NCI-H82 treated with DMSO at 0.1 percent for 48 hours (cell line): ENCODE measurements around the gene RBBP5.

ENCODE experiments used
- DNase-seq: peaks from one replicate; lab custom pipeline; 2025; ENCODE audit not compliant: unreplicated experiment; lab: John Stamatoyannopoulos, UW

RBBP5 gene

DNA sequence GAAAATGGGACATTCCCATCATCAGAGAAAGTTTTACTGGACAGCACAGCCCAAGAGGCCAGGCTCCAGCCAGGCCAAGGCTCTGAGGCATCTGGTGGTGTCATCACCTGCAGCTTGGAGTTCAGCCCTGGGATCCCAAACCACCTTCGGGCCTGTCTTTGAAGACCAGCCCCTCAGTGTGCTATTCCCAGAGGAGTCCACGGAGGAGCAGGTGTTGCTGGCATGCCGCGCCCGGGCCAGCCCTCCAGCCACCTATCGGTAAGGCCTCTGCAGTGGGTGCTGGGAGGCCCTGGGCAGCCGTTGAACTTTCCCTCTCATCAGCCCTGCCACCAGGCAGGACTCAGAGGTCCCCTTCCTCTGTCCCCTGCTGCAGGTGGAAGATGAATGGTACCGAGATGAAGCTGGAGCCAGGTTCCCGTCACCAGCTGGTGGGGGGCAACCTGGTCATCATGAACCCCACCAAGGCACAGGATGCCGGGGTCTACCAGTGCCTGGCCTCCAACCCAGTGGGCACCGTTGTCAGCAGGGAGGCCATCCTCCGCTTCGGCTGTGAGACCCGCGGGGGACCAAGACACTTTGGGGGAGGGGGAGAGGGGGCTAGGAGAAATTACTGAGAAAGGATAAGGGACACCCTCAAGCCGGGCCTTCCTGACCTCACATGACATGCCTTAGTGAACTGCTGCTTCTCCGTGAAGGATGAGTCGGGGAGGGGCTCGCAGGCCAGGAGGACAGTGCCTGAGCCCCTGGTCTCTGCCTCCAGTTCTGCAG is 63.8 kb downstream of the RBBP5 start:
- no peak for DNase-seq

DNA sequence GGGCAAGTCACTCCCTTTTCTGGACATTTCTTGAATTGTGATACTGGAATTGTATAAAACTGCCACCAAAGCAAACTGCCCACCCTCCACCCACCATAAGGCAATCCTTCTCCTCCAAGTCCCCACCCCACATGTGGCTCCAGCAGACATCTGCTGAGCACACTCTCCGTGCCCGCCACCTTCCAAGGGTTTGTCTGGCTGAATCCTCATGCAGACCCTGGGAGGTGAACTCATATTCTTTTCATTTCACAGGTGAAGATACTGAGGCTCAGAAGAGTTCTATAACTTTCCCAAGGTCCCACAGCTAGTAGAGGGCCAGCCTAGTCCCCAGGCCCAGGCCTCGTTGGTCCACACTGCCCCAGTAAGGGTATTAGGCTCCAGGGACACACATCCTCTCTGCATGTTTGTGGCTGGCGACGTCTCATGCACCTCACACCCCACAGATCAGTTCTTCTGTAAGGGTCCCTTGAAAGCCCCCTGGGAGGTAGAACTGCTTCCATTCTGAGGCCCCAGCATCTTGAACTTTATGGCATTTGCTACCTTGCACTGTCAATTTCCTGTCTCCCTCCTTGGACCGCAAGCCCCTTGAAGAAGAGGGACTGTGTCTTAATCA is 64.7 kb downstream of the RBBP5 start:
- DNase-seq: no peak

DNA sequence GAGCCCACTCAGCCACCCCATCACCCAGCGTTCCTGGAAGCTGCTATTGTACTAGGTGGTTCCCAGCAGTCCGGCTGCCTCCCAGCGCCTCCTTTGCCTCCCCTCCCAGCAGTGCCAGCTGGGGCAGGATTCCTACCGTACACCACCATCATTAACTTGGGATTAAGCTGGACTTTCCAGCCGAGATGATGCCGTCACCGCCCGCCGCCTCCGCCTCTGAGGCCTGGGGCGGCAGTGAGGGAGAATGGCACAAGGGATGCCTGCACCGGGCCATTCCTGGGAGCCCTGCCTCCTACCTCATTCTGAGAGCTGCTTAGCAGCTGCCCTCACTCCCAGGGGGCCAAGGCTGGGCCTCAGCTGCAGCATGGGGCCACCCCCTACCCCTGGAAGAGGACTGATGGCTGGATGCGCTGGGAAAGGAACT is 65.6 kb downstream of the RBBP5 start:
- peak; percentile 91 for DNase-seq

GRCh38 chr1:205054013-205054412 is 67.8 kb downstream of the RBBP5 start:
- DNase-seq: no peak

GRCh38 chr1:205053296-205053695 is 68.5 kb downstream of the RBBP5 start:
- no peak for DNase-seq

DNA sequence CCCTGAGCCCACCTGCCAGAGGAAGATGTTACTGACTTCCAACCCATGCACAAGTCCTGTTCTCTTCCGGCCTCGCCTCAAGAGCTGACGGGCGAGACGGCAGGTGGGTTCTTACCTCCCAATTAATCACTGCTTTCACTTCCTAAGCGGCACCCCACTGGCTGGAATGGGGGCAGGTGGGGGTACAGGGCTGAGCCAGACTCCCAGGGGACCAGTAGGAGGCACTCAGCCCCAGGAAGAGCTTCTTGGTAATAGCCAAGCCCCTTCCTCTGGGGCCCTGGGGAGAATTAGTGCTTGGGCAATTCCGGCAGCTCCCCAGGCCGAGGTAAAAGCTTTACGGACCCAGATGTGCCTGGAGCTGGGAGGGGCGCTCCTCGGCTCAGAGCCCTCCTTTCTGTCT is 69.1 kb downstream of the RBBP5 start:
- DNase-seq: no peak

DNA sequence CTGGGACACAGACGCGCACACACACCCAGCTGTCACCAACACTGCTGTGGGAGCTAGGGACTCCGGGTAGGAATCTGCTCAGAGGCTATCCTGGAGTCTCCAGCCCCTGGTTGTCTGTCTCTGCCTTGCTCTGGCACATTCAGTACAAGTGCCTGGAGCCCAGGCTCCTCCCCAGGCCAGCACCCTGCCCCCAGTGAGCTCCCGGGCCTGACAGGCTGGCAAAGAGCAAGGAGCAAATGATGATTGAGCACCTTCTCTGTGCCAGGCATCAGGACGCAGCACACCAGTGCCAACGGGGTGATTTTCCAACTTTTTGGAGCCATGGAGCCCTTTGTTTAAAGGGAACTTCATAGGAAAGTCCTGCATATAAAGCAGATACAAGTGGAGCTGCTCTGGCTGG is 72.3 kb downstream of the RBBP5 start:
- no peak for DNase-seq

DNA sequence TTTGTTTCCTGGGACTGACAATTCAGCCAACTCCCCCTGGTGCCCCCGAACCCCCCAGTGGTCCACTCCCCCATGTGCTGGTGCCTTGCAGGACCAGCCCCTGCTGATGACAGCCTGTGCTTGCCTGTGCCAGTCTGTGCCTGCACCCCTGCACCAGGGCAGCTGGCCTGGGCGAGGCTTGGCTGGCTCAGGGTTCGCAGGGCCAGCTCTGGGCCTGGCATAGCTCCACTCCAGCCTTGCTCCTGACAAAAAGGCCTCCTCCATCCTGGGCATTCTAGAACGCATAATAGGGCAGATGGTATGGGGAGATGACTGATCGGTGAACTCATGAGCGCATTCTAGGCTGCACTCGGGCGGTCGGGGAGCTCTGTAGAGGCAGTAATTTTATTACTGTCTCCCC is 73.4 kb downstream of the RBBP5 start:
- no peak for DNase-seq

DNA sequence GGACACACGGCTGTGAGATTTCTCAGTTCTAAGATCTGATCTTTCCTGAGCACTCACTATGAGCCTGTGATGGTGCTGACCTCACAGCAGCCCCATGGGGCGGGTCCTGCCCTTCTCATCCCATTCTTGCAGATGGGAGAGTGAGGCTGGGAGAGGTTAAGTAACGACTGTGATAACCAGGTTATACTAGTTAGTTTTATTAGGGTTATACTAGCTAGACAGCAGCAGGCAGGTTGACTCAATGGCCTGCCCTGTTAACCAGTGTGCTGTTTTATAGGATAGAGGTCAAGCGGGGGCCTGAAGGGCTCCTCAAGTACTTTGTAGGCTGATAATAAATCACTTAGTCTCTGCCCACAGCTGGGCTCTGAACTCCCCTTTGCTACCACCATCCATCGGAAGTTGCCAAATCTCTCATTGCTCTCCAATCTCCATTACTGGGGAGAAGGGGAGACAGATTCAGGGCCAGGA is 74.0 kb downstream of the RBBP5 start:
- no peak for DNase-seq

GRCh38 chr1:205046870-205047269 is 74.9 kb downstream of the RBBP5 start:
- DNase-seq: no peak

DNA sequence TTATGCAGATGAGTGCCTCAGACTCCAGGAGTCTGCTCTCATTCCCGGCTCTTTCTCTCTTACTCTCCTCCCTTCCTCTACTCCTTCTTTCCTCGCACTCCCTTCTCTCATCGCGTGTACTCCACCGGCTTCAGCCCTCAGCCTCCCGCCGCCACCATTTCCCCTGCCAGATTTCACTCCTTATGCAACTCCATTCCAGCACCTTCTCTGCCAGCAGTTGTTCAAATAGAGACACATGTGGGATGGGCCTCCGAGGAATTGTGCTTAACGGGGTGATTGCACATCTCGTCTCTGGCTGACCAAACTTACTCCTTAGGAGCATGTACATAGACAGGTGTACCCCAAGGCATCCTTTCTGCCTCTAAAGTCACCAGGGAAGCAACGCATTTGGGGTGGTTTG is 76.6 kb downstream of the RBBP5 start:
- no peak for DNase-seq

DNA sequence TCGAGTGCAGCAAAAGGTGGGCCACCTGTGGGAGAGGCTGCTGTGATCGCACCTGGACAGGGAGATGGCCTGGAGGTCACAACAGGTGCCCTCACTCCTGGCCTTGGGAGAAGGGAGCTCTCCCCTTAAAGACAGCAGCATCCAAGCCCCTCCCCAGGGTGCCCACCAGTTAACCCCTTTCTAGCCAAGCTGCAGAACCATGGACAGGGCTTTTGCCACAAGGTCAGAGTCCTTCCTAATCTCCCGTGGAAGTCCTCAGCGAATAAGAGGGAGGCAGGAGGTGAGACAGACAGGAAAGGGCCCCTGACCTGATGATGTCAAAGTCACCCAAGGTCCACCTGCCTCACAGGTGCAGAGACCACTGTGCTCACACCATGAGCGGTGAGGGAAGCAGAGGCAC is 77.0 kb downstream of the RBBP5 start:
- DNase-seq: no peak

- no peak for DNase-seq
Measured at GRCh38 chr1:205043866-205044265, 77.9 kb downstream of the RBBP5 start.

GRCh38 chr1:205042911-205043806 is 78.6 kb downstream of the RBBP5 start, which contains the start of gene CNTN2:
Gene CNTN2, plus strand, starts transcription at chr1:205043212. Its CDS starts 9,974 bp downstream, at chr1:205053186.
- DNase-seq: no peak

DNA sequence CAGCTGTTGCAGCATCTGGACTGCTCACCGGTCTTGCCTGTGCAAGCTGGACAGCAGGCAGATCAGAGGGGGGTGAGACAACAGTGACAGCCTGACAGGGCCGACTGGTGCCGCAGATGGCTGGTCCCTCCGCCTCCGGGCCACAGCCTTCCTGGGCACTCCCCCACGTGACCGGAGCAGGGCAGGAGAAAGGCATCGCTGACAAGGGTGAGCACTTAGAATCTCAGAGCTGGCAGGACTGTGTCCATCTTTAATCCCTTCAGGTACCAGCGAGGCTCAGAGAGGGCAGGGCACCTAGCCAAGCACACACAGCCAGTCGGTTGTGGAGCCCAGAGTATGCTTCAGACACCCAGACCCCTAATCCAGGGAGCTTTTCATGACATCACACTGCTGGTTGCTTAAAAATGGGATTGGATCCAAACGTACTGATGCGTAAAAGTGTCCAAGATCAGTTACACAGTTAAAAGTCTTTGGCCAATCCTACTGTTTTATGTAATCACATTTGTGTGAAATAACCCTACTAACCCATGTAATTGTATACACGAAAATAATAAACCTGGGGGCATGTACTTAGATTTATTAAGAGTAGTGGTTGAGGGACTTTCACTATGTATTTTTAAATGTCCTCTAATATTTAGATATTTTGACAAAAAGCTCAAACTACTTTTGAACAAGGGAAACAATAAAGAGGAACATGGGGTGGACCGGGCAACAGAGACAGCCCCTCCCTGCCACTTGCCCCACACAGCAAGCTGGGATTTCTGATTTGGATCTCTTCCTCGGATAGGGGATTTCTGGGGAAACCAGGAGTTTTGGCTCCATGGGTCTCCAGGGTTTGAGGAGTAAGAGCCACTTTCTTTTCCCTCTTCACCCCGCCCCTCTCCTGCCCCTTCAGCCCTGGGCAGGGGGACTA is 79.5 kb downstream of the RBBP5 start:
- peak; percentile 42 for DNase-seq

DNA sequence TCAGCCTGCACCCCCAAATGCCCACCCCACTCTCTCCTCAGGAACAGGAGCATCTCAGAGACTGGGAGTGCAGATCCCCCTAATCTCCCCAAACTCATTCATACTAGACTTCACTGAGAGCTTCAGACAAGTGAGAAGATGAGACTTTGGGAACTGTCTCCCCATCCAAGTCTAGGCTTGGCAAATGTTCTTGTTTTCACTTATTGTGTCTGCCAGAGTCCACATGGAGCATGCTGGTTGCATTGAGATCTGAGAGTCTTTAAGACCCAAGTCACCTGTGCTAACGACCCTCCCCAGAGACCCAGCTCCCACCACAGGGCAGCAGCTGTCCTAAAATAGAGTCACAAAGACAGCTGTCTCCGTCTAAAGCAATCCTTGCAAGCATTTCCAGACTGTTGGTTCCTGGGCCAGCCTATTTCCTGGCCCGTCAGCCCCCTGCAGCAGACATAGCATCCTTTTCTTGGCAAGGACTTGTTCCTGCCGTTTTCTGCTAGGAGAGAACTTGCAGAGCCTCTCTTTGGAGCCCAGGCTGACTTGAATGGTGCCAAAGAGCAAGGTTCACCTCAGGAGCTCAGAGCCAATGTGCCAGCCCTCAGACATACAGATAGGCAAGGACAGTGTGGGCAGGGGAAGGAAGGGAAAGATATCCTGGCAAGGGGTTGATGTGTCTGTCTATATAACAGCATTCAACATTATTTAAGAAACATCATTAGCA is 80.6 kb downstream of the RBBP5 start:
- no peak for DNase-seq

DNA sequence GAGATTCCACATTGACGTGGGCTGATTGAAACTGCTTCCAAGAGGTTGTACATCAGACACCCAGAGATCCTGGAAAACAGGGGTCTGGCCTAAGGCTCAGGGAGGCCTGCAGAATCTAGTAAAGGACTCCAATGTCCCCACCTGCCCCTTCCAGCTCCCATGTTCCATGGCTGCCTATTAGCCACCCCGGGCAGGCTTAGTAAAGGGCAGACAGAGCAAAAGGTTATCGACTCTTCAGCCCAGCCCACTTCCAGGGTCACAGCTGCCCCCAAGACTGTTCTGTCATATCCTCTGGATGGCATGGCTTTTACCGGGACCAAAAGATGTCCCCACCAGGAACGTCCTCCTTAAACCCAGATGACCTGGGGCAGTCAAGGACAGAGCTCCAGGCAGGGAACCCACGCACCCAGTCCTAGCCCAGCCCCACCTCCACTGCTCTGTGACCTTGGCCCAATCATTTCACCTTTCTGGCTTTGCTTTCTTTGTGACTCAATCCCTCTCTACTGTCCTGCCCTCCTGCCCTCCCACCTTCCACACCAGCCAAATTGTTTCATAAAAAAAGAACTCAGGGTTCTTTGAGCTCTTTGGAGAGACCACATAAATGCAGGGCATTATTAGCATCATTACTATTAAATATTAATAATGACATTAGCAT is 83.5 kb downstream of the RBBP5 start:
- DNase-seq: no peak

DNA sequence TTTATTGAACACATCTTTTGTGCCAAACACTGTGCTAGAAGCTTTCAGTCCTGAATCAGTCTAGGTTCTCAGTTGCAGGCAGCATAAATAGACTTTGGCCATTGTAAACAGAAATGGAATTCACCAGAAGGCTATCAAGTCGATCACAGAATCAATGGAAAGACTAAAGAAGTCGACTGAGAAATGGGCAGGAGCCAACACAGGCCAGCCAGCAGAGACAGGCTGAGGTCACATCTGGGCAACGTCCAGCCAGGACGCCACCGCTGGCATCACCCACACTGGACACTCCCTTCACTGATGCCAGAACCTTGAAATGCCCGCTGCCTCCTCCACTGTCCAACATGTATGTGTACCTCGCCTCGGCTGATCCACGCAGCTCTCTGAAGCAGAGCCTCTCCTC is 84.2 kb downstream of the RBBP5 start:
- no peak for DNase-seq
